ENCODE measurements around the gene SDHB.

- TF ChIP-seq, protein P1, sequence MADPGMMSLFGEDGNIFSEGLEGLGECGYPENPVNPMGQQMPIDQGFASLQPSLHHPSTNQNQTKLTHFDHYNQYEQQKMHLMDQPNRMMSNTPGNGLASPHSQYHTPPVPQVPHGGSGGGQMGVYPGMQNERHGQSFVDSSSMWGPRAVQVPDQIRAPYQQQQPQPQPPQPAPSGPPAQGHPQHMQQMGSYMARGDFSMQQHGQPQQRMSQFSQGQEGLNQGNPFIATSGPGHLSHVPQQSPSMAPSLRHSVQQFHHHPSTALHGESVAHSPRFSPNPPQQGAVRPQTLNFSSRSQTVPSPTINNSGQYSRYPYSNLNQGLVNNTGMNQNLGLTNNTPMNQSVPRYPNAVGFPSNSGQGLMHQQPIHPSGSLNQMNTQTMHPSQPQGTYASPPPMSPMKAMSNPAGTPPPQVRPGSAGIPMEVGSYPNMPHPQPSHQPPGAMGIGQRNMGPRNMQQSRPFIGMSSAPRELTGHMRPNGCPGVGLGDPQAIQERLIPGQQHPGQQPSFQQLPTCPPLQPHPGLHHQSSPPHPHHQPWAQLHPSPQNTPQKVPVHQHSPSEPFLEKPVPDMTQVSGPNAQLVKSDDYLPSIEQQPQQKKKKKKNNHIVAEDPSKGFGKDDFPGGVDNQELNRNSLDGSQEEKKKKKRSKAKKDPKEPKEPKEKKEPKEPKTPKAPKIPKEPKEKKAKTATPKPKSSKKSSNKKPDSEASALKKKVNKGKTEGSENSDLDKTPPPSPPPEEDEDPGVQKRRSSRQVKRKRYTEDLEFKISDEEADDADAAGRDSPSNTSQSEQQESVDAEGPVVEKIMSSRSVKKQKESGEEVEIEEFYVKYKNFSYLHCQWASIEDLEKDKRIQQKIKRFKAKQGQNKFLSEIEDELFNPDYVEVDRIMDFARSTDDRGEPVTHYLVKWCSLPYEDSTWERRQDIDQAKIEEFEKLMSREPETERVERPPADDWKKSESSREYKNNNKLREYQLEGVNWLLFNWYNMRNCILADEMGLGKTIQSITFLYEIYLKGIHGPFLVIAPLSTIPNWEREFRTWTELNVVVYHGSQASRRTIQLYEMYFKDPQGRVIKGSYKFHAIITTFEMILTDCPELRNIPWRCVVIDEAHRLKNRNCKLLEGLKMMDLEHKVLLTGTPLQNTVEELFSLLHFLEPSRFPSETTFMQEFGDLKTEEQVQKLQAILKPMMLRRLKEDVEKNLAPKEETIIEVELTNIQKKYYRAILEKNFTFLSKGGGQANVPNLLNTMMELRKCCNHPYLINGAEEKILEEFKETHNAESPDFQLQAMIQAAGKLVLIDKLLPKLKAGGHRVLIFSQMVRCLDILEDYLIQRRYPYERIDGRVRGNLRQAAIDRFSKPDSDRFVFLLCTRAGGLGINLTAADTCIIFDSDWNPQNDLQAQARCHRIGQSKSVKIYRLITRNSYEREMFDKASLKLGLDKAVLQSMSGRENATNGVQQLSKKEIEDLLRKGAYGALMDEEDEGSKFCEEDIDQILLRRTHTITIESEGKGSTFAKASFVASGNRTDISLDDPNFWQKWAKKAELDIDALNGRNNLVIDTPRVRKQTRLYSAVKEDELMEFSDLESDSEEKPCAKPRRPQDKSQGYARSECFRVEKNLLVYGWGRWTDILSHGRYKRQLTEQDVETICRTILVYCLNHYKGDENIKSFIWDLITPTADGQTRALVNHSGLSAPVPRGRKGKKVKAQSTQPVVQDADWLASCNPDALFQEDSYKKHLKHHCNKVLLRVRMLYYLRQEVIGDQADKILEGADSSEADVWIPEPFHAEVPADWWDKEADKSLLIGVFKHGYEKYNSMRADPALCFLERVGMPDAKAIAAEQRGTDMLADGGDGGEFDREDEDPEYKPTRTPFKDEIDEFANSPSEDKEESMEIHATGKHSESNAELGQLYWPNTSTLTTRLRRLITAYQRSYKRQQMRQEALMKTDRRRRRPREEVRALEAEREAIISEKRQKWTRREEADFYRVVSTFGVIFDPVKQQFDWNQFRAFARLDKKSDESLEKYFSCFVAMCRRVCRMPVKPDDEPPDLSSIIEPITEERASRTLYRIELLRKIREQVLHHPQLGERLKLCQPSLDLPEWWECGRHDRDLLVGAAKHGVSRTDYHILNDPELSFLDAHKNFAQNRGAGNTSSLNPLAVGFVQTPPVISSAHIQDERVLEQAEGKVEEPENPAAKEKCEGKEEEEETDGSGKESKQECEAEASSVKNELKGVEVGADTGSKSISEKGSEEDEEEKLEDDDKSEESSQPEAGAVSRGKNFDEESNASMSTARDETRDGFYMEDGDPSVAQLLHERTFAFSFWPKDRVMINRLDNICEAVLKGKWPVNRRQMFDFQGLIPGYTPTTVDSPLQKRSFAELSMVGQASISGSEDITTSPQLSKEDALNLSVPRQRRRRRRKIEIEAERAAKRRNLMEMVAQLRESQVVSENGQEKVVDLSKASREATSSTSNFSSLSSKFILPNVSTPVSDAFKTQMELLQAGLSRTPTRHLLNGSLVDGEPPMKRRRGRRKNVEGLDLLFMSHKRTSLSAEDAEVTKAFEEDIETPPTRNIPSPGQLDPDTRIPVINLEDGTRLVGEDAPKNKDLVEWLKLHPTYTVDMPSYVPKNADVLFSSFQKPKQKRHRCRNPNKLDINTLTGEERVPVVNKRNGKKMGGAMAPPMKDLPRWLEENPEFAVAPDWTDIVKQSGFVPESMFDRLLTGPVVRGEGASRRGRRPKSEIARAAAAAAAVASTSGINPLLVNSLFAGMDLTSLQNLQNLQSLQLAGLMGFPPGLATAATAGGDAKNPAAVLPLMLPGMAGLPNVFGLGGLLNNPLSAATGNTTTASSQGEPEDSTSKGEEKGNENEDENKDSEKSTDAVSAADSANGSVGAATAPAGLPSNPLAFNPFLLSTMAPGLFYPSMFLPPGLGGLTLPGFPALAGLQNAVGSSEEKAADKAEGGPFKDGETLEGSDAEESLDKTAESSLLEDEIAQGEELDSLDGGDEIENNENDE (IDR thresholded peaks at IDR 0.05; ENCODE audit: low read depth, low read length): no peak
- TF ChIP-seq, protein P2, sequence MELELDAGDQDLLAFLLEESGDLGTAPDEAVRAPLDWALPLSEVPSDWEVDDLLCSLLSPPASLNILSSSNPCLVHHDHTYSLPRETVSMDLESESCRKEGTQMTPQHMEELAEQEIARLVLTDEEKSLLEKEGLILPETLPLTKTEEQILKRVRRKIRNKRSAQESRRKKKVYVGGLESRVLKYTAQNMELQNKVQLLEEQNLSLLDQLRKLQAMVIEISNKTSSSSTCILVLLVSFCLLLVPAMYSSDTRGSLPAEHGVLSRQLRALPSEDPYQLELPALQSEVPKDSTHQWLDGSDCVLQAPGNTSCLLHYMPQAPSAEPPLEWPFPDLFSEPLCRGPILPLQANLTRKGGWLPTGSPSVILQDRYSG (tag; conservative IDR thresholded peaks at IDR 0.05; ENCODE audit: low read depth): no peak
- TF ChIP-seq NR3C1 (CRISPR knock-in tag; IDR thresholded peaks at IDR 0.05) (no peak), HCFC1 (IDR thresholded peaks at IDR 0.05; ENCODE audit: low read depth, low read length) (no peak), RAD21 (CRISPR knock-in tag; conservative IDR thresholded peaks at IDR 0.05 in 1 of 2, IDR thresholded peaks at IDR 0.05 in 1 of 2) (no peak), TAF1 (IDR thresholded peaks at IDR 0.05; ENCODE audit: control insufficient read depth, extremely low read depth, insufficient read depth, low read length, severe bottlenecking) (no peak), ZBTB26 (CRISPR knock-in tag; IDR thresholded peaks at IDR 0.05) (no peak), CBX2 (IDR thresholded peaks at IDR 0.05; ENCODE audit: insufficient read depth, low read length, poor library complexity, severe bottlenecking) (no peak), CTCF (IDR thresholded peaks at IDR 0.05 in 2 of 3, conservative IDR thresholded peaks at IDR 0.05 in 1 of 3; ENCODE audit: insufficient read depth in 2 of 3, low read depth in 1 of 3, low read length in 3 of 3) (no peak), TBL1XR1 (IDR thresholded peaks at IDR 0.05; ENCODE audit: low read length in 2 of 2) (no peak)
These were observed 54.0 kb downstream of the SDHB start for GRCh38 chr1:16999863-17000262.
